RWPE1 (cell line): ENCODE results near the gene TRPM5.

ENCODE experiments used
- CTCF ChIA-PET: fragments of 350-600 bp; sonication (Branson Sonifier 250); formaldehyde crosslinking; extraction: SDS; loops from one replicate; lab custom pipeline; 2021; lab: Yijun Ruan, JAX
- POLR2A ChIA-PET: fragments of 400-600 bp; formaldehyde crosslinking; extraction: SDS; loops from one replicate; lab custom pipeline; 2020; ENCODE audit warnings: antibody characterized with exemption; ENCODE audit not compliant: low non-redundant PET; lab: Yijun Ruan, JAX
- DNase-seq: peaks from one replicate; pipeline ENCODE4 v3.0.0; 2012; ENCODE audit warnings: low spot score
- H3K27ac ChIP-seq: fragments of 450-650 bp; 2 replicates; pipeline ENCODE4 v1.5.1; 2017
- CTCF ChIP-seq: fragments of 450-650 bp; conservative IDR thresholded peaks from 2 replicates; pipeline ENCODE4 v1.5.1; 2017; ENCODE audit warnings: low read depth, mild to moderate bottlenecking

TRPM5 gene

DNA sequence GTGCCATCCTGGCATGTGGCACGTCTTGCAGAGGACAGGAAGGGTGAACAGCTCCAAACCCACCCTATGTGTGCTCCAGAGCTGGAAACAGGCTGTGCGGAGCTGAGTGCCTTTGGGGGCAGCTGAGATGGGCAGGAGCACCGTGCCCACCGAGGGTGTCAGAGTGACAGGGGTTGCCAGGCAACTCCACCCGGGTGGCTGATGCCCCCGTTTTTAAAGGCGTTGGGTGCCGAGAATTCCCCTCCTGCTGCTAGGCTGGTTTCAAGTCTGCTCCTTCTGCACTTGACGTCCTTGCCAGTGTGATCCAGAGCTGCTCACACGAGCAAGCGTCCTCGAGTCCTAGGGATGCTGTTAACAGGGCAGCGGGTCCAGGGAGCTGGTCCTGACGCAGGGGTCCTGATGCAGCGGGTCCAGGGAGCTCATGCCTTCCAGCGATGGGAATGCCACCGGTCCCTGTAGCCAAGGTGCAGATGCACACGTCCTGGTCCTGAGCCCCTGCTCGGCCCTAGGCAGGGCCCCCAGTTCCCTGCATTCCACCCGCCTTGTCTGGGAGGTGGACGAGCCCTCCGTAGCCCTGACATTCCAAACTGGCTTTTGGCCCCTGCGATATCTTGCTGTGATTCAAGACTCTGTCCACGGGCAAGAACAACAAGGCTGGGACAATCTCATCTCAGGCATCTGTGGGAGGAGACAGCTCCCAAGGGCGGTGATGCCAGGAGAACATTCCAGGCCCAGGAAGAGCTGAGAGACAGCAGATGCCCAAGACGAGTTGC is 5.4 kb upstream of the TRPM5 start:
- ChIA-PET POLR2A (interaction anchor here (0.7 kb wide), 1 partner anchor 9 kb away, joined by 3 read pairs; no protein-coding TSS in a partner anchor), CTCF (no interaction called here)
- DNase-seq, result no peak

DNA sequence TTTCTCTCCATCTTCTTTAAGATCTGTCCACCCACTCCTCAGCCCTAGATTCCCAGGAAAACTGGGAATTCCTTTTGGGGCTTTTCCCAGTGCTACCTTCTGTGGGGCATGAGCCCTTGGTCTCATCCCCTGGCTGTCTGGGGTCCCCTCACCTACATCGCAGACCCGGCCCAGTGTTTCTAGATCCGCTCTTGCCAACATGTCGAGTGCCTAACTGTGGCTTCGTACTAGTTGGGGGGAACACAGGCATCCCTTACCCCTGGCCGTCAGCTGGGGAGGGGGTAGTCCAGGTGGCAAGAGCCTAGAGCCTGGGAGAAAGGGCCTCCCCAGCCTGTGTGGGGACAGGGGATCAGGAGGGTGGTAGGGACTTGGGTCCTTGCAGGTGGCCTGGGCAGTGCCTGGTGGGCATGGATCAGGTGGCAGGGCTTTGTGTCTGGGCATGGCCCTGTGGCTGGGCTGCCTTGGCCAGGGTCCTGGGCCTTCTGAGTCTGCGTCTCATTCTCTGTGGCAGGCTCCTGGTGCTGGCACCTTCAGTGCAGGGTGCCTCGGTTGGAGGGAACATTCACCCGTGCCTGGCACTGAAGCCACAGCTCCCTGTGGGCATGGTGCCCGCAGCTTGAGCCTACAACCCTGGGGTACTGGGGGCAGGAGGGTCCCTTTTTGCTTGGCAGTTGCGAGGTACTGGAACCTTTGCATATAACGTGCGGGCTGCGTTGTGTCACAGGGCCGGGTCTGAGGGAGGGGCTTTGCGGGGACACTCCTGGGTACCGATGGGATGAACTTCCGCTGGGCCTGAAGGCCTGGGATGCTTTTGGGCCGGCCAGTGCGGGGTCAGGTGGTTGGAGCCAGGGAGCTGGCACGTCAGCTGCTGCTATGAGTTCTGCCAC is 4.6 kb upstream of the TRPM5 start:
- TF ChIP-seq CTCF, result no peak
- no peak overlapping the region for H3K27ac ChIP-seq
- ChIA-PET POLR2A (no interaction called here), CTCF (no interaction called here)
- DNase-seq, result no peak

More for the DNA sequence above, 5.4 kb upstream of the TRPM5 start:
- H3K27ac ChIP-seq, result no peak overlapping the region
- no peak for TF ChIP-seq CTCF

DNA sequence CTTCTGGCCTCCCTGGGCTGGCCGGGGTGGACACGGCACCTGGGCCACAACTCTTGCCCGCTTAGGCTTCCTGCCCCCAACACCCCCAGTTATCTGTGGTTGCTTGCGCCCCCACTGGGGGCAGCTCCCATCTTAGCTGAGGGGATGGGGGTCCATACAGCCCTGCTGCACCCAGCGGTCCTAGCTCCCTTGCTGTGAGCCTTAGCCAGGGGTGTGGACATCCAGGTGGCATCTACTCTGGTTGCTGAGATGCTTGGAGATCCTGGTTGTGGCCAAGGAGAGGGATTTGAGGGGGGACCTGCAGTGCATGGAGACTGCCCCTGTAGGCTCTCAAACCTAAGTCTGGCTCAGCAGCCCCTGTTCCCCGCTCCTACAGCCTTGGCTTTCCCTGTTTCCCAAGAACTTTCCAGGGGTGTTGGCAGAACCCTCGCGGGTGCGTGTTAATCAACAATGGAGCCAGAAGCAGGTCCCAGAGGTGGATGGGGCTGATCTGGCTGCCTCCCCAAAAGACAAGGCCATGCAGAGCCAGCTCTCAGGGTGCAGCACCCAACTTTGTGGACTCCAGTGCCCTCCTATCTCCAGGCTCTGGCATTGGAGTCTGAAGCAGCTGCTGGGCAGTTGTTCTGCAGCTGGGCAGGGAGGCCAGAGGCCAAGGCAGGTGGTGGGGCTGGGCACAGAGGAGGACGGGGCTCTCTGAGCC is 3.8 kb upstream of the TRPM5 start:
- no peak overlapping the region for H3K27ac ChIP-seq
- no peak for DNase-seq
- no peak for TF ChIP-seq CTCF
- ChIA-PET POLR2A (no interaction called here), CTCF (no interaction called here)

DNA sequence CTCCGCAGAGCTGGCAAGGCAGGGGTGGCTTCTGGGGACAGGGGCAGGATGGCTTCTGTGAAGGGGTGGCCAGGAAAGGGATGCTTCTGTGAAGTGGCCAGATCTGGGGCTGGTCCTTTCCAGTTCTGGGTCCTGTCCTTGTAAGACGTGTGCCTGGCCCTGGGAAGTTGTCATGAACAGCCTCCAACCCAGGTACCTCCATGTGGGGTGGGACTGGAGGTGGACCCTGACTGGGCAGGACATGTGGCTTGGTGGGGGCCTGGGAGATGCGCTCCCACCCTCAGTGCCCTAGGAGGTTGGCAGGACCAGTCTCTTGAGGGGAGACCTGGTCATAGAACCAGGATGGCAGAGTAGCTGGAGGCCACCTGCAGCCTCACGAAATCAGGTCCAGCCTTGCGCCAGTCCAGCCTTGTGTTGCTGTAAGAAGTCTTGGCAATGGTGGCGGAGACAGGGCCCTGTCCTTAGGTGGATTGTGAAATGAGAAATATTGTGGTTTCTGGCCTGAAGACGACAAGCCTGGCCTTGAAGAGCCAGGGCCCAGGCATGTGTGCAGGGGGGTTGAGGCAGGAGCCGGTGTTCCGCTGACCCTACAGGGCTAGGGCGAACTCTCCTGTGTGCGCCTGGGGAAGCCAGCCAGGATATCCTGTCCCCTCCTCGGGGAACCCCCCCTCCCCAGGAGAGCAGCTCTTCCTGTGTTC is 3.1 kb upstream of the TRPM5 start:
- POLR2A ChIA-PET, result no interaction called here
- H3K27ac ChIP-seq, result no peak overlapping the region
- no peak for TF ChIP-seq CTCF
- no peak for DNase-seq
- CTCF ChIA-PET, result no interaction called here

- POLR2A ChIA-PET, result no interaction called here
- CTCF ChIA-PET, result no interaction called here
- TF ChIP-seq CTCF, result no peak
- DNase-seq, result no peak
- no peak overlapping the region for H3K27ac ChIP-seq
Measured at GRCh38 chr11:2446590-2447252, 2.4 kb upstream of the TRPM5 start.
